Subcutaneous adipose tissue (tissue), 4 donors: ENCODE measurements around the gene BRI3. TPM values are rescaled to one million over a fixed set of nuclear protein-coding genes. Genes with fewer than 3 reads are reported as not detected.

ENCODE experiments used
- CTCF ChIP-seq: fragments of 450-650 bp; IDR thresholded peaks from one replicate; pipeline ENCODE4 v1.5.1; 2016; ENCODE audit warnings: low read depth, mild to moderate bottlenecking, control low read depth, antibody characterized with exemption, moderate library complexity
- total RNA-seq, 4 donors: library from RNA; depleted of rRNA; stranded (reverse); fragments of >200 nt; gene quantifications; one replicate each; pipeline ENCODE4 v1.1.0, GENCODE V29; 2016

Gene BRI3
- total RNA-seq, 4 donors from 2014 or later: 69.3 to 106 (median 82.5) TPM

DNA sequence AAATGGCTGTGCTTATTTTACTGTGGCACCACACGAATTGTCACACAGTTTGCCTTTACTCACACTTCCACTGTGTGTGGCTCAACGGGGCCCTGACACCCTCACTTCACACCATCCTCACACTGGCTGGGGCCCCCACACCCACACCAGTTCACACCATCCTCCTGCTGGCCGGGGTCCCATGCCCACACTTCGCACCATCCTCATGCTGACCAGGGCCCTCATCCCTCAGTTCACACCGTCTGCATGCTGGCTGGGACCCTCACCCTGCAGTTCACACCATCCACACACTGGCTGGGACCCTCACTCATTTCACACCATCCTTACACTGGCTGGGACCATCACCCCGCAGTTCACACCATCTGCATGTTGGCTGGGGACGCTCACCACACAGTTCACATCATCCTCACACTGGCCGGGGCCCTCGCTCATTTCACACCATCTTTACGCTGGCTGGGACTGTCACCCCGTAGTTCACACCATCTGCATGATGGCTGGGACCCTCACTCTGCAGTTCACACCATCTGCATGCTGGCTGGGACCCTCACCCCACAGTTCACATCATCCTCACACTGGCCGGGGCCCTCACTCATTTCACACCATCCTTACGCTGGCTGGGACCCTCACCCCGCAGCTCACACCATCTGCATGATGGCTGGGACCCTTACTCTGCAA lies 36.0 kb downstream of the BRI3 start:
- TF ChIP-seq CTCF: no peak

DNA sequence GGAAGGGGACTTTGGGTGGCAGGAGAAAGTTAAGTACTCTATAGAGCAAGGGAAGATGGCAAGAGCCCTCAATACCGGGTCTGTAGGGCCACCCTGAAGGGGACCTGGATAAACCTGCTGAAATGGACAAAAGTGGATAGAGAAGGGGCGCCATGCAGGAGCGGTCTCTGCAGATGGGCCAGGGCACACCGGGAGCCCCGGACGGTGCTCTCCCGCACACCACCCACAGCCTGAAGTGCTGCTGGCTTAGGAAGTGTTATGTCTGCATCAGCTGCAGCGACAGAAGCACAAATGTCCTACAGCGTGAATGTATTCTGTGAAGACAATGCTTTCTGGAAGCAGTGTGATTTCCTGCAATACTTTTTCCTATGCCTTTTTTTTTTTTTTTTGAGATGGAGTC lies 37.7 kb downstream of the BRI3 start:
- no peak for TF ChIP-seq CTCF

DNA sequence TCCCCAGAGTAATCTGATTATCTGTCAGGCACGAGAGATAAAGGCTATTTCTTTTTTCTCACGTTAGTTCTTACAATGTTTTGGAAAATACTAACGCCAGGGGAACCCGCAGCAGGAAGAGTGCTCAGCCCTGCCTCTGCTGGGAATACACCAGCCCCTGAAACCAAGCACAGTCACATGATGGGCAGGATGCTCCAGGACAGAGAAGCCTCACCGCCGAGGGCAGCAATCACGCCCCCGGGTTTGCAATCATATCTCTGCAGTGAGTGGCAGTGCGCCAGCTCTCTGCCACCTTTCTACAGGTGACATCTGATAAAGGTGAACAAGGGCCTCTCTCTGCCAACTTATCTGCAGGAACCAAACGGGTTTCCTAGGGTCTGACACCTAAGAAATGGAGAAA lies 39.8 kb downstream of the BRI3 start:
- TF ChIP-seq CTCF: no peak

GRCh38 chr7:98322331-98323270 lies 41.1 kb downstream of the BRI3 start:
- TF ChIP-seq CTCF: no peak

GRCh38 chr7:98323597-98324322 lies 42.3 kb downstream of the BRI3 start:
- no peak for TF ChIP-seq CTCF

DNA sequence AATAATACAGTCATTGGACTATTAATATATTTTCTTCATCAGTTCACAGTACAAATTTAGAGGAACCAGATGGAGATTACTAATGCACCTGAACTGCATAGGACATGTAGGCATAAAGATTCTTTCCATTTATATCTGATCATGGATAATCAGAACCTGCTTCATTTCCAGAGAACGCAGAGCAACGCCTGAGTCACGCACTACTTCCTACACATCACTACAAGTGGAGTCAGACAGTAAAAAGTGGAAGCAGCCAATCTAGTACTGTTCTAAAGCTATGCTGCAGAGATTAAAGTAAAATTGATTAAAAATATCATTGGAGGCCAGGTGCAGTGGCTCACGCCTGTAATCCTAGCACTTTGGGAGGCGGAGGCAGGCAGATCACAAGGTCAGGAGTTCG lies 43.3 kb downstream of the BRI3 start:
- TF ChIP-seq CTCF: no peak
